ENCODE data around the gene CHRM4. TPM values are rescaled to one million over a fixed set of nuclear protein-coding genes. Genes with fewer than 3 reads are reported as not detected.
A peak's percentile ranks its signal among the peaks of the same experiment; 100 is the strongest.

CHRM4 gene
- total RNA-seq, 1 experiment from 2014 or later, result 1.1 TPM

DNA sequence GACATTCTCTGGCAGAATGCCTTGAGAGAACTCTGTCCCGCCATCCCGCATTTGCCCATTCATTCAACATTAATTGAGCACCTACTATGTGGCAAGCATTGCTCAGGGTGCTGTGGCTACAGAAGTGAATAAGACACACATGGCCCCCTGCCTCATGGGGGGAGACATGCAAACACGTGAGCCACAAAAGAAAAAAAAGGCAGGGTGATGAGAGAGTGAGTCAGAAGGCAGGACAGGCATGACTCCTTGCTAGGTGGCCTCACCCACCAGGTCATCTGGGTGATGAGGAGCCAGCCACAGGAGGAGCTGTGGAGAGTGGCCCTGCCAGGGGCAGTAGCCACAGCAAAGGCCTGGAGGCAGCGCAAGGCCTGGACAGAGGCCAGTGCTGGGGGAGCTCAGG is 4.9 kb downstream of the CHRM4 start:
- Histone ChIP-seq H3K27ac (ENCODE audit: low read depth, low read length) (no peak overlapping the region), H3K27me3 (ENCODE audit: insufficient read depth, low read length) (no peaks in the 10 kb centered on the region), H2AFZ (ENCODE audit: low read depth, low read length, poor library complexity, severe bottlenecking) (no peak overlapping the region), H3K79me2 (ENCODE audit: insufficient read depth, low read length) (peaks cover 12% of the 10 kb centered on the region; the same call in 1 of the 2 replicates), H3K36me3 (ENCODE audit: control insufficient read depth in 1 of 2, insufficient read depth in 2 of 2, low read length in 2 of 2) (no peaks in the 10 kb centered on the region), H3K9me2 (ENCODE audit: insufficient read depth) (no peaks in the 10 kb centered on the region), H3K4me3 (replicated peaks in 1 of 2; ENCODE audit: low read depth in 1 of 2, low read length in 2 of 2) (no peak overlapping the region), H4K20me1 (ENCODE audit: insufficient read depth) (no peaks in the 10 kb centered on the region), H3K9ac (ENCODE audit: low read length) (no peak overlapping the region), H3K9me3 (ENCODE audit: control insufficient read depth in 1 of 2, insufficient read depth in 1 of 2, low read depth in 1 of 2, low read length in 2 of 2) (no peaks in the 10 kb centered on the region), H3K4me1 (ENCODE audit: control insufficient read depth in 1 of 2, insufficient read depth in 2 of 2, low read length in 2 of 2) (peaks cover 27 to 77% of the 10 kb centered on the region in 2 experiments), H3K4me2 (ENCODE audit: low read length) (peak overlapping the region; percentile 44)
- TF ChIP-seq JUND (IDR thresholded peaks at IDR 0.05) (no peak), YY1 (IDR thresholded peaks at IDR 0.05; ENCODE audit: extremely low read depth, insufficient replicate concordance, low read depth, low read length) (no peak), ZNF274 (IDR thresholded peaks at IDR 0.05; ENCODE audit: low read depth, low read length) (no peak), TCF7L2 (IDR thresholded peaks at IDR 0.05; ENCODE audit: borderline replicate concordance, extremely low read depth, insufficient read depth, insufficient read length) (no peak), FOSL1 (IDR thresholded peaks at IDR 0.05; ENCODE audit: low read depth) (no peak), SRF (IDR thresholded peaks at IDR 0.05; ENCODE audit: low read depth) (no peak)
- TF ChIP-seq, protein P1, sequence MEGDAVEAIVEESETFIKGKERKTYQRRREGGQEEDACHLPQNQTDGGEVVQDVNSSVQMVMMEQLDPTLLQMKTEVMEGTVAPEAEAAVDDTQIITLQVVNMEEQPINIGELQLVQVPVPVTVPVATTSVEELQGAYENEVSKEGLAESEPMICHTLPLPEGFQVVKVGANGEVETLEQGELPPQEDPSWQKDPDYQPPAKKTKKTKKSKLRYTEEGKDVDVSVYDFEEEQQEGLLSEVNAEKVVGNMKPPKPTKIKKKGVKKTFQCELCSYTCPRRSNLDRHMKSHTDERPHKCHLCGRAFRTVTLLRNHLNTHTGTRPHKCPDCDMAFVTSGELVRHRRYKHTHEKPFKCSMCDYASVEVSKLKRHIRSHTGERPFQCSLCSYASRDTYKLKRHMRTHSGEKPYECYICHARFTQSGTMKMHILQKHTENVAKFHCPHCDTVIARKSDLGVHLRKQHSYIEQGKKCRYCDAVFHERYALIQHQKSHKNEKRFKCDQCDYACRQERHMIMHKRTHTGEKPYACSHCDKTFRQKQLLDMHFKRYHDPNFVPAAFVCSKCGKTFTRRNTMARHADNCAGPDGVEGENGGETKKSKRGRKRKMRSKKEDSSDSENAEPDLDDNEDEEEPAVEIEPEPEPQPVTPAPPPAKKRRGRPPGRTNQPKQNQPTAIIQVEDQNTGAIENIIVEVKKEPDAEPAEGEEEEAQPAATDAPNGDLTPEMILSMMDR (IDR thresholded peaks at IDR 0.05 in 2 of 3, conservative IDR thresholded peaks at IDR 0.05 in 1 of 3; ENCODE audit: borderline replicate concordance in 1 of 3, insufficient read depth in 1 of 3, low read depth in 2 of 3, low read length in 2 of 3), result peak in 1 of 3 experiments; percentile 10; a peak in 1 of 6 replicates
- CTCF ChIA-PET, result no interaction called here
- DNase-seq (ENCODE audit: low read depth, low spot score) (no peak), ATAC-seq (no peak)
- intact Hi-C loops (cut with micrococcal nuclease), result loop anchor here (10.0 kb wide), 2 partner anchors 228 to 418 kb away; partner anchors contain the start of genes ATG13 and HARBI1
- no TSS peak for BruUV-seq (replicated peaks)
- POLR2A ChIA-PET, result no interaction called here
- RAD21 ChIA-PET (ENCODE audit: low non-redundant PET in 1 of 2, low total read pairs in 2 of 2, uncharacterized antibody in 2 of 2, unreplicated experiment in 2 of 2), result no interaction called here

All from HCT116 (cell line).